ENCODE results near the gene TGM1. TPM values are rescaled to one million over a fixed set of nuclear protein-coding genes. Genes with fewer than 3 reads are reported as not detected.
A peak's percentile ranks its signal among the peaks of the same experiment; 100 is the strongest.

Gene TGM1
- total RNA-seq, 1 donor: 4.2 TPM

DNA sequence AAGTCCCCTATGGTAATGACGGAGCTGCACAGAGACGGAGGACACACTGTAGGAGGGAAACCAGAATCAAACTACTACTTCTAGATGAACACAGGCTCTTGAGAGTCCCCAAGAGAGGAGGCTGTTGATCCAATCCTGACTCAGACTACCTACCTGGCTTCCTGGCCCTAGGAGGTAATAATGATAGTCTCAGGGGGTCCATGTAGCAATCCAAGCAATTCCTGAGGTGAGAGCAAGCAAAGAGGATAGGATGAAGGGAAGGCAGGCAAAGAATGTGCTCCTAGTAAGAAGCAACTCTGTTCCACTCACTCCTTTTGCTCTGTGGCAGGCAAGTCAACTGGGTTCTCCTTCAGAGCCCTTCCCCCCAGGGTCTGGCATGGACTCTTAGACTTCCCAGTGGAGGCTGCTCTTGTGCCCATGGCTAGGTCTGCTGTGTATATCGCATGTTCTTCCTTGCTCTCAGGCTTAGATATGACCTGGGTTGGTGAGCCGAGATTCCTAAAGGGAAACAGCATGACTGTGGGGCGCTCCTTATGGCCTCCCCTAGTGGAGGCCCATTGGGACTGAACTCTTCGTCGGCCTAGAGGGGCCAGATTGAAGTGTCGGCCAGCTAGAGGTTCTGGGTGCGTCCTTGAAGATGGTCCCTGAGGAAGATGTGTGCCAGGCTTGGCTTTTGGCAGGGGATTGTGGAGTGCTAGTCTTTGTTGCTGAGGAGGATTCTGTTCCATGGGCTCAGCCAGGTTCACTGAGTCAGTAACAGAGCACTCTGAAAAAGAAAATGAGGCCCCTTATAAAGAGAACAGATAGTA lies 22.7 kb downstream of the TGM1 start:
- Histone ChIP-seq H3K27me3 (ENCODE audit: insufficient read depth, low read length) (no peaks in the 10 kb centered on the region), H3K4me1 (ENCODE audit: insufficient read depth, low read length) (peaks cover 70% of the 10 kb centered on the region), H3K4me3 (ENCODE audit: low read length) (no peak overlapping the region), H3K9me3 (ENCODE audit: low read depth, low read length) (no peaks in the 10 kb centered on the region)

DNA sequence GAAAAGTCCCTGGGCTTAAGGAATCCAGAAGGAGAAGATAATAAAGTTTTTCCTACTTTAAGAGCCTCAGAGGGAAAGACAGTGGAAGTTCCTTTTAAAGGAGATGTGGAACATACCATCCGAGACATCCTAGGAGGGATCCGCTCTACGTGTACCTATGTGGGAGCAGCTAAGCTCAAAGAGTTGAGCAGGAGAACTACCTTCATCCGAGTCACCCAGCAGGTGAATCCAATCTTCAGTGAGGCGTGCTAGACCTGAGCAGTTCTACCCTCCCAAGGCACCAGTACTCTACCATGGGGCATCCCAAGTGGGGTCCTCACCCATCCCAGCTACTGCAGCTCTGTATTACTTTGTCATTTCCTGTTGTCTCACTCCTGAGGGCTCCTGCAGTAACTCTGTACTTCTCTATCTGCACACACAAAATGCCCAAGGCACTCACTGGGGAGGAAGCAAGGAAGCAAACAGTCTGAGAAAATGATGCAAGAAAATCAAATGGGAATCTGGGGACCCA lies 24.4 kb downstream of the TGM1 start:
- no peak overlapping the region for H3K4me3 ChIP-seq (ENCODE audit: low read length)
- peaks cover 70% of the 10 kb centered on the region for H3K4me1 ChIP-seq (ENCODE audit: insufficient read depth, low read length)
- H3K27me3 ChIP-seq (ENCODE audit: insufficient read depth, low read length): no peaks in the 10 kb centered on the region
- H3K9me3 ChIP-seq (ENCODE audit: low read depth, low read length): no peaks in the 10 kb centered on the region

DNA sequence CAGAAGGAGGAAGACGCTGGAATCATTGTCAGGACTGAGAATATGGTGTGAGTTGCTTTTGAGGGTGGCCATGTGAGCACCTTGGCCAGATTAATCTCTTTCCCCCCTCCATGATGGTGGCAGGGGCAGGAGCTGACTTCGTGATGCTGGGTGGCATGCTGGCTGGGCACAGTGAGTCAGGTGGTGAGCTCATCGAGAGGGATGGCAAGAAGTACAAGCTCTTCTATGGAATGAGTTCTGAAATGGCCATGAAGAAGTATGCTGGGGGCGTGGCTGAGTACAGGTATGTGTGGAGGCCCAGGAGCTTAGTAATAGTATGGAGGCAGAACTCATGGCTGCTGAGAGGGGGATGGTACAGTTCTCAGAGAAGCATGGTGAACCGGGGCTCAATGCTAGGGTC lies 24.9 kb downstream of the TGM1 start:
- H3K4me3 ChIP-seq (ENCODE audit: low read length): no peak overlapping the region

DNA sequence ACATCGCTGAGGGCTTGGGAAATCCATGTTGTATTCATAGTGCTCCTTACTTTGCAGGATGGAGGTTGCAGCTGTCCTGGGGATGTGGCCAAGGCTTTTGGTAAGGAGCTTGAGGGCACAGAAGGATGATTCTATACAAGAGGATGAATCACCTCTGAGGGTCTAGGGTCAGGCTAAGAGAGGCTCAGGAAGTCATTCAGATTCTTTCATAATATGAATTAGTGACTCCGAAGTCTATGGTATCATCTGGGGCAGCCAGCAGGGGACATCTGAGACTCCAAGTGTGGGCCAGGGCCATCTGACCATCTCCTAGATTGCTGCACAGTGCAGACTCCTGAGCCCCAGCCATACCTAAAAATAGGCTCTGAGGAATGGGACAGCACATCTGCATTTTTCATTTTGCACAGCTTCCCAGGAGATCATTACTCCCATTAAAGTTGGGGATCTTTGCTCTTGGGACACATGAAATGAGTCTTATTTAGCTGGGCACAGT lies 25.5 kb downstream of the TGM1 start:
- no peaks in the 10 kb centered on the region for H3K9me3 ChIP-seq (ENCODE audit: low read depth, low read length)
- H3K4me1 ChIP-seq (ENCODE audit: insufficient read depth, low read length): peaks cover 70% of the 10 kb centered on the region
- H3K27me3 ChIP-seq (ENCODE audit: insufficient read depth, low read length): no peaks in the 10 kb centered on the region
- no peak overlapping the region for H3K4me3 ChIP-seq (ENCODE audit: low read length)

More for the DNA sequence above, 24.9 kb downstream of the TGM1 start:
- Histone ChIP-seq H3K4me1 (ENCODE audit: insufficient read depth, low read length) (peaks cover 70% of the 10 kb centered on the region), H3K27me3 (ENCODE audit: insufficient read depth, low read length) (no peaks in the 10 kb centered on the region), H3K9me3 (ENCODE audit: low read depth, low read length) (no peaks in the 10 kb centered on the region)

DNA sequence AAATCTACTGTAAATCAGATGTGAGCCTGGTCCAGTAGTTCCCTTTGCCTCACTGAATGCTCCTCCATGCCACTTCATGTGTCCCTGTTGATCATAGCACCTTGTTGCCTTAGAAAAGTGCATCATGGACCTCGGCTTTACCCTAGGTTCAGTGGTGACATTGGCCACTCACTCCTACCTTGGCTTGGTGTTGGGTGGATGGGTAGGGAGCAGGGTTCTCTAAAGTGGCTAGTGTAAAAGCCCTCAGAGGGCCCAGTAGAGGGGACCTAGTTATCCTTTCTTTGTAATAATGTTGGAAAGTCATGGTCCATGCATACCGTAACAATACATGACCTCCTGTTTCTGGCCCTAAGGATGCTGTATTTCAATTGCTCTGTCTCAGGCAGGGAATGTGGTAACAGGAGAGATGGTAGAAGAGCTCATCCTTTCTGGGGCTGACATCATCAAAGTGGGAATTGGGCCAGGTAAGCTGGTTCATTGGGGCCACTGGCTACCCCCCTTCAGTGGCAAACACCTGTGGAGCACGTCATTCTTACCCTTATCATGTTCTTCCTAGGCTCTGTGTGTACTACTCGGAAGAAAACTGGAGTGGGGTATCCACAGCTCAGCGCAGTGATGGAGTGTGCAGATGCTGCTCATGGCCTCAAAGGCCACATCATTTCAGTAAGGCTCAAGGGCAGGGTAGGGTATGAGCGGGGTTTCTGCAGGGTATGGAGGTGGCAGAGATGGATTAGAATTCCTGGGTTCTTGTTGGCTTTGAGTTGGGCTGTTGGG lies 26.1 kb downstream of the TGM1 start:
- Histone ChIP-seq H3K9me3 (ENCODE audit: low read depth, low read length) (no peaks in the 10 kb centered on the region), H3K27me3 (ENCODE audit: insufficient read depth, low read length) (no peaks in the 10 kb centered on the region), H3K4me3 (ENCODE audit: low read length) (no peak overlapping the region), H3K4me1 (ENCODE audit: insufficient read depth, low read length) (peaks cover 69% of the 10 kb centered on the region)

DNA sequence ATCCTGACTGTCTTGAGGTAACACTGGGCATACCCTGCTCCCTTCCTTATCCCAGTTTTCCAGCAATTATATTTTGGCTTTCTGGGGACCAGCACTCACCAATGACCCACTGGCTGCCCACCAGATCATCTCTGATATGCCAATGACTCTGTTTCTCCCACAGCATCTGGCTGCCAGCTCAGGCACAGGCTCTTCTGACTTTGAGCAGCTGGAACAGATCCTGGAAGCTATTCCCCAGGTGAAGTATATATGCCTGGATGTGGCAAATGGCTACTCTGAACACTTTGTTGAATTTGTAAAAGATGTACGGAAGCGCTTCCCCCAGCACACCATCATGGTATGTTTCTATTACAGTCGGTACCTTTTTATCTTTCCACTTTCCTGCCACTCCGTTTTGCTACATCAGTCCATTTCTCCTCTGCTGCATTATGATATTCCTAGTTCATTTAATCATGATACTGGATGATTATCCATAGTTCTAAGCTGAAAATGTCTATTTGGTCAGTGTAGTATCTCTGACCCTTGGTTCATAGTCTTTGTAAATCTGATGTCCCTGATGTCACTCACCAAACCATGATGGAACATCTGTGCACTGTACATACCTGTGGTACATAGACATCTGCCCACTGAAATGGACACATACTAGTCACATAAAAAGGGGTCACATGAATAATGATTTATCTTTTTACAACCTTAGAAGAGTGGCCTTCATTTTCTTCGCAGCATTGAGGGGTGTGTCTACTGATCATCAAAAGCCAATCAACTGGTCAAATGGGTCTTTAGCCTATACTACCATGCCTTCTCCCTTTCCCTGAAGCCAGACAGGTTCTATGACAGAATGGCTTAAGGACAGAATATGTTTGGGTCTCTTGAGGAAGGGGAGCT lies 26.9 kb downstream of the TGM1 start:
- Histone ChIP-seq H3K4me1 (ENCODE audit: insufficient read depth, low read length) (peaks cover 69% of the 10 kb centered on the region), H3K4me3 (ENCODE audit: low read length) (no peak overlapping the region), H3K9me3 (ENCODE audit: low read depth, low read length) (no peaks in the 10 kb centered on the region)

DNA sequence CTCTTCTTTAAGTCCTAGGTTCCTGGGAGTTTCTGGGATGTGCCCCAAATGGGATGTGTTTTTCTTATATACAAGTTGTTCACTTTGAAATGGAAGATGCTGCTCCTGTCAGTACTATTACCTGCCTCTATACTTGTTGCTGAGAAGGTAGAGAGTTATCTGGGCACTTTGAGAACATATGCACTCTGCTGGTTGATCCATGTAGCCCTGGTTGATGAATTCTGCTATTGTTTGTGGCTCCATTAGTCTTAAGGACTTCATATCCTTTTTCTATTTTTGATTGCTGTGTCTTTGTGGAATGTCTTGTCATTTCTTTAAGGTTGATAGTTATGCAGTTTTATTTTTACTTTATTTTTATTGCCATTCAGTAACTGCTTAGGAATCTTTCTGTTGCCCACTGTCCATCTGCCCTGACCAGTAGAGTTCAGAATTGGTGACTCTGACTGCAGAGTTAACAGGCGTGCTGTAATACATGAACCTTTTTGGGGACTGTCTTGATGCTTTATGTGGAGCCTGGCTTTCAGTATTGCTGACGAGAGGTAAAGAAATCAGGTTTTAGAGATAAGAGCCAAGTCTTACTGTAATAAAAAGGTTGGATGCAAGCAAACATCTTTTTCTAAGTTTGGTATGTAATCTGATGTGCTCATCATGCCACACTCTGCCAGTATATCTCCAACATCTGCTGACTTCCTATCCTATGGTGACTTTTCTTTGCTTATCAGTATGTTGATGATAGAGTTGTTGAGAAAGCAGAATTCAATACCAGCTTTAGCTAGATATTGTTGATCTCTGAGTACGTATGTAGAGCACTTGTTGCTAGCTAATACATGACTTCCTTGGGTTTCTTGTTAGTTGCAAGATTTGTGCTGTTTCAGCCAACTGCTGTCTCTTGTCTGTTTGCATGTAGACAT lies 28.6 kb downstream of the TGM1 start:
- Histone ChIP-seq H3K27me3 (ENCODE audit: insufficient read depth, low read length) (no peaks in the 10 kb centered on the region), H3K4me3 (ENCODE audit: low read length) (no peak overlapping the region), H3K4me1 (ENCODE audit: insufficient read depth, low read length) (peaks cover 58% of the 10 kb centered on the region), H3K9me3 (ENCODE audit: low read depth, low read length) (no peaks in the 10 kb centered on the region)

More for the DNA sequence above, 26.9 kb downstream of the TGM1 start:
- H3K27me3 ChIP-seq (ENCODE audit: insufficient read depth, low read length): no peaks in the 10 kb centered on the region

DNA sequence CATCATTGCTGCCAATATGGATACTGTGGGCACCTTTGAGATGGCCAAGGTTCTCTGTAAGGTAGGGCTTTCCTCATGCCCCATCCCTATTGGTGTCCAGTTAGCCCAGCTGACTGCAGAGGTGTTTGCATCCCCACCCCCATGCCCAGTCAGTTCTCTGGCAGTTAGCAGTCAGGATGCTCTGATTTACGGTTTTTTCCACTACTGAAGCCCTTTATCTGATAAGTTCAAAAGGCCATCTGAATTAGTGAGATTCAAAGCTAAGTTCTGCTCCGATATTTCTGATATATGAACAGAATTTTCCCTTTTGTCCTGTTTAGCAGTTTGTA lies 29.5 kb downstream of the TGM1 start:
- Histone ChIP-seq H3K4me3 (ENCODE audit: low read length) (peak overlapping the region; percentile 67), H3K27me3 (ENCODE audit: insufficient read depth, low read length) (no peaks in the 10 kb centered on the region), H3K9me3 (ENCODE audit: low read depth, low read length) (no peaks in the 10 kb centered on the region), H3K4me1 (ENCODE audit: insufficient read depth, low read length) (peaks cover 49% of the 10 kb centered on the region)

DNA sequence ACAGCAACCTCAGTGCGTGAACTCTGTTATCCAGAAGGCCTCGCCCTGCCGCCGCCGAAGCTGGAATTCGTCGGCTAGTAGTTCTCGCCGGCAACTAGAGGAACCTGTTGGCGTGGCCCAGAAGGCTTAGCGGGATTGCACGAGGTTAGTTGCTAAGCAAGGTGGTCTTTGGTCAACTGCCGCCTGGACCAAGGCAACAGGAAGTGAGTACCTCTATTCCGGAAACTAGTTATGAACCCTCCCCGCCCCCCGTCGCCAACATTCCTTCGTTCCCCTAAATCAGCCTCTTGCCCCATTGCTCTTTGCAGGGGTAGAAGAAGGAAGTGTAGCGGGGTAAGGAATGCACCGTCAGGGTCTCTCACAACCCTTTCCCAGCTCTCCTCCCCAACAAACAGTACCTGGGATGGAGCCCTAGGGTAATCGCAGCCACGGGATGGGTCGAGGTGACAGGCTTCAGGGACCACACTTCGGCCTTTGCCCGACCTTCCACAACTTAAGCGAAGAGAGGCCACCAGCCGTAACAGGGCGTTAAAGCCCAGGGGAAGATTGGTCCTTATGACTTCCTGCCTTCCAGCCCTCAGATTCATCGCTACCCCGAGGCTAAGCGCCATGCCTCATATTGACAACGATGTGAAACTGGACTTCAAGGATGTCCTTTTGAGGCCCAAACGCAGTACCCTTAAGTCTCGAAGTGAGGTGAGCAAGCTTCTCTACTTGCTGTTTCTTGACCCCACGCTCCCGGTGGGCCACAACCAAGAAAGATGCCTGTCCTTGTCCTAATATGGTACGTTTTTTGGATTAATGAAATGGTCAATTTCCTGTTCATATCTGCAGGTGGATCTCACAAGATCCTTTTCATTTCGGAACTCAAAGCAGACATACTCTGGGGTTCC lies 30.1 kb downstream of the TGM1 start, which contains the start of gene GMPR2:
Gene GMPR2 (plus strand): TSS at position 285 of the 893 bp plus-strand sequence. CDS start 325 bp downstream, at position 610.
- Histone ChIP-seq H3K4me3 (ENCODE audit: low read length) (peak within 1 kb of the TSS; percentile 67), H3K9me3 (ENCODE audit: low read depth, low read length) (no peaks in the 10 kb centered on the region), H3K4me1 (ENCODE audit: insufficient read depth, low read length) (peaks cover 46% of the 10 kb centered on the region), H3K27me3 (ENCODE audit: insufficient read depth, low read length) (no peaks in the 10 kb centered on the region)

DNA sequence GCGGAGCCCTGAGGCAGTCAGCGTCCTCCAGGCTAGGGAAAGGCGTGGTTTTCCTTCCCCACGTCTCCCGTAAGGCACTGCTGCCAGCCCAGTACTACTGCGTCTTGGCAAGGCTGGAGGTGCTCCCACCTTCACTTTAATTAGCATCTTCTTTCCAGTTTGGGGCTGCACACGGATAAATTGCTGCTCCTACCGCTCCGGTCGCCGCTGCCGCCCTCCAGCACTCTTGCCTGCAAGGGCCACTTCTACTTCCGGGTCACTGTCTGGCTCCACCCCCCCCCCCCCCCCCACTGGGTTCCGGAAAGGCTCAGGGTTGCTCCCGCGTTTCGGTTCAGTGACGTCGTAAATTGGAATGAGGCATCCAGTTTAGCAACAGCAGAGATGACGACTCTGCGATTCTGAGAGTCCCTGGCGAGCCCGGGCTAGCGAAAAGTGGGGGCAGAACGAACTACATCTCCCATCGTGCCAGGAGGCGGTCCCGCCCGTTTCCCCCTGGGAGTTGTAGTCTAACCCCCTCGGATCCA lies 30.8 kb downstream of the TGM1 start, which contains the start of gene NEDD8:
Gene NEDD8 (minus strand): TSS at position 247 of the 524 bp plus-strand sequence. CDS start 100 bp downstream, at position 147.
- Histone ChIP-seq H3K4me1 (ENCODE audit: insufficient read depth, low read length) (peaks cover 42% of the 10 kb centered on the region), H3K9me3 (ENCODE audit: low read depth, low read length) (no peaks in the 10 kb centered on the region)

DNA sequence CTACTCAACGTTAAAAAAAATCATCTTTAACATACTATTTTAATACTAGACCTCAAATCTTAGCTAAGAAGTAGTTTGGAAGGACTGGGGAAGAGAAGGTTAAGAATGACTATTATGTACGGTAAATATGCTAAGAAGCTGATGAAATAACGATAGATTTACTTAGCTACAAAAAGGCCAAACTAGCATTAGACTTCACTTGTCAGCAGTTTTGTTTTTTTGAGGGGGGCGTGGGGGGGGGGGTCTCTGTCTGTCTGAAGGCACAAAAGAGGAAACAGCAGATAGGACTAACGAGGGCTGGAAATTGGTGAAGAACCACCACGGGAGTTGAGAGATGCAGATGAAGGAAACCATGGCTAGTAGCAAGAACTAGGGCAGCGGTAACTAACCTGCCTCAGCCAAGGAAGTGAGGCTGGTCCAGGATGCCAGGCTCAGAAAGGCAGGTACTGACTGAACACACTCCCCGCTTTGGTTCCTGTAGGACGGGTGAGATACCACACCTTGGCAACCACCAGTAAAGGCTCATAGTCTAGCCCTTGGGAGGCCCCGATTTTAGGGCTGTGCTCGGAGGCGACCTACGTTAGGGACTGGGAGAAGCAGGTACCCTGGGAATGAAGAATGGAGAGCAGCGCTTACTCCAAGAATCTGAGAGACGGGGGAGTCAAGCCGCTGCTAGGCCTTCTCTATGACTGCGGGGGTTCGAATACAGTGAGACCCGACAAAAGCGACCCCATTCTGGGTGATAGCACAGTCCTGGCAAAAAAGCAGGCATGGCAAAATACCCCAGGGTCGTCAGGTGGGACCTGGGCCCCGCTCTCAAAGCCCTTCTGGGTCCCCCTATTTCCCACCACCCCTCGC lies 31.5 kb downstream of the TGM1 start:
- H3K9me3 ChIP-seq (ENCODE audit: low read depth, low read length): no peaks in the 10 kb centered on the region
- peak overlapping the region; percentile 67 for H3K4me3 ChIP-seq (ENCODE audit: low read length)
- H3K27me3 ChIP-seq (ENCODE audit: insufficient read depth, low read length): no peaks in the 10 kb centered on the region
- peaks cover 42% of the 10 kb centered on the region for H3K4me1 ChIP-seq (ENCODE audit: insufficient read depth, low read length)

More for the DNA sequence above, 30.8 kb downstream of the TGM1 start, which contains the start of gene NEDD8:
- no peaks in the 10 kb centered on the region for H3K27me3 ChIP-seq (ENCODE audit: insufficient read depth, low read length)
- H3K4me3 ChIP-seq (ENCODE audit: low read length): peak within 1 kb of the TSS; percentile 67

DNA sequence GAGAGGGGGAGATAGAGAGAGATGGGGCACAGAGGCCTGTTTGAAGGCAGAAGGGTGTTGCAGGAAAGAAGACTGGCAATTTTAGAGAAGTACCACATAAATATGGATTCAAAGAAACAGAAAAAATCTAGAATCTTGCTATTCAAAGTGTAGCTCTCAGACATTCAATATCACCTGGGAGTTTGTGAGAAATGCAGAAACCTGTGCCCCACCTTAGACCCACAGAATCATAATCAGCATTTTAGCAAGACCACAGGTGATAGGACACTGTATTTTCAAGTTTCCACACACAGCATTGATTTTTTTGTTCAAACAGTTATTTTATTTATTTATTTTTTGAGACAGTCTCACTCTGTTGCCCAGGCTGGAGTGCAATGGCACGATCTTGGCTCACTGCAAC lies 34.1 kb downstream of the TGM1 start:
- Histone ChIP-seq H3K4me3 (ENCODE audit: low read length) (no peak overlapping the region), H3K9me3 (ENCODE audit: low read depth, low read length) (no peaks in the 10 kb centered on the region), H3K4me1 (ENCODE audit: insufficient read depth, low read length) (peaks cover 26% of the 10 kb centered on the region), H3K27me3 (ENCODE audit: insufficient read depth, low read length) (no peaks in the 10 kb centered on the region)

Measured in mononuclear cell (primary cell).